Suprapubic skin (tissue), 3 donors: ENCODE data around the gene FOXRED2.

Experiments
- POLR2AphosphoS5 ChIP-seq, 3 donors: sonication (generic); formaldehyde crosslinking; IDR thresholded peaks; one replicate each; pipeline ENCODE4 v1.6.1; 2017; ENCODE audit warnings: antibody characterized with exemption in 3 of 3
- TF ChIP-seq, protein P1 (sequence below), 2 donors: fragments of 200-600 bp in 1 of 2; fragments of 450-650 bp in 1 of 2; sonication (generic) in 1 of 2; IDR thresholded peaks; one replicate each; pipeline ENCODE4 v1.5.1; 2016 to 2019; ENCODE audit warnings: antibody characterized with exemption in 2 of 2, mild to moderate bottlenecking in 1 of 2, moderate library complexity in 1 of 2

DNA sequence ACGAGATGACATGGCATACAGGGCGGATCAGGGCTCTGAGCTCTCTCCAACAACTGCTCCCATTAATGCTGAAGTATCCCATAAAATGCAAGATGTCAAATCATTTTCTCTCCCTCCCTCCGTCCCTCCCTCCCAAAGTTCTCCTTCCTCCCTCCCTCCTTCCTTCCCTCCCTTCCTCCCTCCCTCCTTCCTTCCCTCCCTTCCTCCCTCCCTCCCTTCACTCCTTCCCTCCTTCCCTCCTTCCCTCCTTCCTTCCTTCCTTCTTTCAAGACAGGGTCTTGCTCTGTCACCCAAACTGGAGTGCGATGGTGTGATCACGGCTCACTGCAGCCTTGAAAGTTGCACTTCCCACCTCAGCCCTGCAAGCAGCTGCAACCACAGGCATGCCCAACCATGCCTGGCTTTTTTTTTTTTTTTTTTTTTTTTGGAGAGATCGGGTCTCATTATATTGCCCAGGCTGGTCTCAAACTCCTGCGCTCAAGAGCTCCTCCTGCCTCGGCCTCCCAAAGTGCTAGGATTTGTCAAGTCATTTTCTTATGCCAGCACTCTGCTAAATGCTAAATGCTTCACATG is 63.6 kb downstream of the FOXRED2 start:
- TF ChIP-seq, protein P1, sequence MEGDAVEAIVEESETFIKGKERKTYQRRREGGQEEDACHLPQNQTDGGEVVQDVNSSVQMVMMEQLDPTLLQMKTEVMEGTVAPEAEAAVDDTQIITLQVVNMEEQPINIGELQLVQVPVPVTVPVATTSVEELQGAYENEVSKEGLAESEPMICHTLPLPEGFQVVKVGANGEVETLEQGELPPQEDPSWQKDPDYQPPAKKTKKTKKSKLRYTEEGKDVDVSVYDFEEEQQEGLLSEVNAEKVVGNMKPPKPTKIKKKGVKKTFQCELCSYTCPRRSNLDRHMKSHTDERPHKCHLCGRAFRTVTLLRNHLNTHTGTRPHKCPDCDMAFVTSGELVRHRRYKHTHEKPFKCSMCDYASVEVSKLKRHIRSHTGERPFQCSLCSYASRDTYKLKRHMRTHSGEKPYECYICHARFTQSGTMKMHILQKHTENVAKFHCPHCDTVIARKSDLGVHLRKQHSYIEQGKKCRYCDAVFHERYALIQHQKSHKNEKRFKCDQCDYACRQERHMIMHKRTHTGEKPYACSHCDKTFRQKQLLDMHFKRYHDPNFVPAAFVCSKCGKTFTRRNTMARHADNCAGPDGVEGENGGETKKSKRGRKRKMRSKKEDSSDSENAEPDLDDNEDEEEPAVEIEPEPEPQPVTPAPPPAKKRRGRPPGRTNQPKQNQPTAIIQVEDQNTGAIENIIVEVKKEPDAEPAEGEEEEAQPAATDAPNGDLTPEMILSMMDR (IDR thresholded peaks at IDR 0.05) = no peak
- no peak for TF ChIP-seq POLR2AphosphoS5 (IDR thresholded peaks at IDR 0.05)
